ENCODE results near the gene CDKN1B.

CDKN1B gene

DNA sequence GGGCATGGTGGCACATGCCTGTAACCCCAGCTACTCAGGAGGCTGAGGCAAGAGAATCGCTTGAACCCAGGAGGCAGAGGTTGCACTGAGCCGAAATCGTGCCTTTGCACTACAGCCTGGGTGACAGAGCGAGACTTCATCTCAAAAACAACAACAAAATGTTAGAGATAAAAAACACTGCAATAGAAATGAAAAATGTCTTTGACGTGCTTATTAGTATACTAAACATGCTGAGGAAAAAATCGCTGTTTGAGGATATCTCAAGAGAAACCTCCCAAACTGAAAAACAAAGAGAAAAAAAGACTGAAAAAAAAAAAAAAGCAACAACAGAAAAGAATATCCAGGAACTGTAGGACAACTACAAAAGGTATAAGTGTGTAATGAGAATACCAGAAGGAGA is 53.1 kb downstream of the CDKN1B start:
- no peak for DNase-seq
